ENCODE measurements around the gene BTNL9.
"Not testable (repeated sequence)": the region's sequence is repeated elsewhere in the genome, so short reads cannot be mapped to it uniquely, and the experiment has no call there.

BTNL9 gene

GRCh38 chr5:181061645-181062044 is 21.6 kb downstream of the BTNL9 start:
- no peak for DNase-seq (ENCODE audit: low spot score)

DNA sequence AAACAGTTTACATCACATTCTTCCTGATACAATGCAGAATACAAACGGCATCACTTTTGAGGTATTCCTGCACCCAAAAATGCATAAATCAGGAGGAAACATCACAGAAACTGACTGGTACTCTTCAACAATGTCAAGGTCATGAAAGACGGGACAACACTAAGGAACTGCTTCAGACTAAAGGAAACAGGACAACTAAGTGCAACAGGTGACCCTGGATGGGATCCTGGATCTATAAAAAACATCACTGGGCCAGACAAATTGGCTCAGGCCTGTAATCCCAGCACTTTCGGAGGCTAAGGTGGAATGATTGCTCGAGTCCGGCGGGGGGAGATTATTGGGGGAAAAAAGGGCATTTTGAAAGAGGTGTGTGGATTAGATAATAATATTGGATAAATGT is 22.6 kb downstream of the BTNL9 start:
- no peak for DNase-seq (ENCODE audit: low spot score)

- DNase-seq (ENCODE audit: low spot score) = no peak
Observed at GRCh38 chr5:181063514-181063913, 23.4 kb downstream of the BTNL9 start.

- no peak for DNase-seq (ENCODE audit: low spot score)
Observed at GRCh38 chr5:181064987-181065386, 24.9 kb downstream of the BTNL9 start.

DNA sequence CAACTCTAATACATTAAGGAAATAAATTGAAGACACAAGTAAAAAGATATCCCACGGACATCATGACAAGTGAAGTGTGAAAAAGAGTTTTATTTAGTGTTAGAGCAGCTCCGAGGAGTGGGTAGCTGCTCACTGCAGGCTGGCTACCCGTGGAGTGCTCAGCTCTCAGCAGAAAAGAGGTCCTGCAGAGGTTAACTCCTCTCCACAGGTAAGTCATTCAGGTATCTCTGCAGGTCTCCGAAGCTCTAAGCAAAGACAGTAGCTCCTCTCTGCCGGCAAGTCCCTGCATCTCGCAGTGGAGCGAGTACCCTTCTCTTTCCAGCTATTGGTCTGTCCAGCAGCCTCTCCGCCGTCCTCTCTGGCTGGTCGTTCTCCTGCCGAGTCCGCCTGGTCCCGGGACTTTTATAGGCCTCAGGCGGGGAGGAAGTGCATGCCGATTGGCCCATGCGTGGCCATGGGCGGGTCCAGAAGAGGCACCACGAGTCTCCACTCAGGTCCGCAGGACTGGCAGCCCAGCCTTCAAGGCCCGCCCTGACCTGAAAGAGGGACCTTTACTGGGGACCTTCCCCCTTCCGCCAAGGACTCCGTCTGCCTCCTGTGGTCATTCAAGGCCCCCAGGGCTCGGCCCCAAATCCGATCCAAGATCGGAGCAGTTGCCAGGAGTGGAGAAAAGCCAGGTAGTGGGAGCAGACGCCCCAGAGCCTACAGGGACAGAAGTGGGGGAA is 29.9 kb downstream of the BTNL9 start:
- no peak for DNase-seq (ENCODE audit: low spot score)

GRCh38 chr5:181070523-181070922 is 30.5 kb downstream of the BTNL9 start:
- DNase-seq (ENCODE audit: low spot score) = no peak

GRCh38 chr5:181071257-181071656 is 31.2 kb downstream of the BTNL9 start:
- no peak for DNase-seq (ENCODE audit: low spot score)

DNA sequence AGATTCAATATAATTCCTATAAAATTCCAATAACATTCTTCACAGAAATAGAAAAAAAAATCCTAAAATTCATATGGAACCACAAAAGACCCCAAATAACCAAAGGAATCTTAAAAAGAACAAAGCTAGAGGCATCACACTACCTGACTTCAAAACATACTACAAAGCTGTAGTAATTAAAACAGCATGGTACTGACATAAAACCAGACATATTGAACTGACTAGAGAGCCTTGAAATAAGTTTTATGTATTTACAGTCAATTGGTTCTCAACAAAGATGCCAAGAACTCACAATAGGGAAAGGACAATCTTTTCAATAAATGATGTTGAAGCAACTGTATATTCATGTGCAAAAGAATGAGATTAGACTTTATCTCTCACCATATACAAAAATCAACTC is 36.9 kb downstream of the BTNL9 start:
- no peak for DNase-seq (ENCODE audit: low spot score)

DNA sequence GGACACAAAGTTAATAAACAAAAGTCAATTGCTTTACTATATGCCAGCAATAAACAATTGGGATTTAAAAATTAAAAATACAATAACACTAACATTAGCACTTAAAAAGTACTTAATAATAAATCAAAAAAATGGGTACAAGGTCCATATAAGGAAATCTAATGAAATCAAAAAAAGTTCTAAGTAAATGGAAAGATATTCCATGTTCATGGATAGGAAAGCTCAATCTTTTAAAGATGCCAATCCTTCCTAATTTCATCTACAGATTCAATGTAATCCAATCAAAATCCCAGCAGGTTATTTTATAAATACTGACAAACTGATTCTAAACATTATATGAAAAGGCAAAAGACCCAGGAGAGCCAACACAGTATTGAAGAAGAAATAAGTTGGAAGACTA is 41.9 kb downstream of the BTNL9 start:
- no peak for DNase-seq (ENCODE audit: low spot score)

DNA sequence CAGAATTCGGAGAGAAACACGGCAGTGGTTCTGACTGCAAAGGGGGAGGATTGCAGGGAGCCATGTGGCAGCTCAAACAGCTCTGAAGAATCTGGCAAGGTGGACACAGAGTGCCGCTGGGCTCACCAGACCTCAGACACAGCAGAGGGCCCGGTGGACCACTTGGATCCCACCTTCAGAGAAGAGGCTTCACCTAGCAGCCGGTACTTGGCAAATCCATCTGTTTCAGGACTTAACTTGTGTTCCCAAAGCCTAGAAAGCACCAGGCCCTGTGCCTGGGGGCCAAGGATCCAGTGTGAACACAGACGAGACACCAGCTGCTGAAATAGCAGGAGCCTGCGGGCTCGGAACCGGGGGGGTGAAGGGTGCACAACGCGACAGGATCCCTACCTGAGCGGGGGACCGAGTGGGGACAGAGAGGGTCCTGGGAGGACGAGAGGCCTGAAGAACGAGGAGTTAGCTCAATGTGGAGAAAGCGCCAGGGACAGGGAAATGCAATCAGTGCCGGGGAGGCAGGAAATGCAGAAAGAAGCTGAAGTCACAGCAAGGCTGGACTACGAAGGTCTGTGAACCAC is 44.6 kb downstream of the BTNL9 start:
- no peak for DNase-seq (ENCODE audit: low spot score)

GRCh38 chr5:181086026-181086883 is 46.2 kb downstream of the BTNL9 start:
- DNase-seq (ENCODE audit: low spot score) = no peak

GRCh38 chr5:181086884-181087205 is 46.8 kb downstream of the BTNL9 start:
- DNase-seq (ENCODE audit: low spot score) = no peak

DNA sequence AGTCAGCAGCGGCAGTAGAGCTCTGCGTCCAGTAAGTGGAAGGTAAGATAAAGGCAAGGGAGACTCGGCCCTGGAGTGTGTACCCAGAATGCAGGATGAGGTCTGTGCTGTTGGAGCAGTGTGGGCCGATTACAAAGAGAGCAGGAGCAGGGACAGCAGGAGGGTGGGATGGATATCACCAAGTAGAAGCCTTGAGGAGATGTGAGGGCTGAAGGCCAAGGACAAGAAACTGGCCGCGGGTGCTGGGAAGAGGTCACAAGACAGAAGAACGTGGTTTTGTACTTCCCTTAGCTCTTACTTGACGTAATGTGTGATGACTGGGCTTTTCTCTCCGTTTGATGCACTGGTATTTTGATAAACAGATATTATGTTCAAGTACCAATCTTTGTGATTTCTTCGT is 47.2 kb downstream of the BTNL9 start:
- no peak for DNase-seq (ENCODE audit: low spot score)

DNA sequence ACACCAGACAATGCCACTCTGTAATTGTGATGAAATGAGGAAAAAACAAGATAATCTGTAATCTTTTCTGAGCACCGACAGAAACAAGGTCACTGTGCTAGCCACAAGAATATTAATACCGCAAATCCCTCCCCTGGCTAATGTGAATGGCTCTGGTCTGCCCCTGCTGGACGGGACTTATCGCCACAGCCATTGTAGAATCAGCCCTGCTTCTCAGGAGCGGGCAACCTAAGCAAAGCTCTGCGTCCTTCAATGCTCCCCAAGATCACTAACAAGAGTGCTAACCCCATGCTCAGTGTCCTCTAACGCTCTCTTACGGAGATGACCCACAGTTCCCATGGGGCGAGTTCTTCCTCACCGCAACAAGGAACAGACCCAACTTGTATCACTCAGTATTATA is 48.2 kb downstream of the BTNL9 start:
- no peak for DNase-seq (ENCODE audit: low spot score)

DNA sequence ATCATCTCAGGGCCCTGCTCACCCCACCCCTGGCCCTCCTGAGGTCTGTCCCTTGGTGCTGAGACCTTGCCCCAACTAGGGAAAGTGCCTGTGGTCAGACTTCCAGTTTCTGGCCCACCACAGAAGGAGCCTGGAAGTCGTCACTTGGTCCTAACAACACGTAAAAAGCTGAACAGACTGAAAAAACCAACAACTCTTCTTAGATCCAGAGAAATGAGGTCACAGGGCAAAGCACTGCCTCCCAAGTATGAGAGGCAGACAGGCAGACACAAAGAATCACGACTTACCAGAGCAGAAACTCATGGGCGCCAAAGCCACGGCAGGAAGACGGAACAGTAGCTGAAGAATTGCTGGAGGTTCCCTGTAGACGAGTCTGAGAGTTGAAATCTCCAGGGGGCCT is 52.4 kb downstream of the BTNL9 start:
- DNase-seq (ENCODE audit: low spot score) = no peak

- DNase-seq (ENCODE audit: low spot score) = not testable (repeated sequence)
Observed at GRCh38 chr5:181095162-181095561, 55.1 kb downstream of the BTNL9 start.

DNA sequence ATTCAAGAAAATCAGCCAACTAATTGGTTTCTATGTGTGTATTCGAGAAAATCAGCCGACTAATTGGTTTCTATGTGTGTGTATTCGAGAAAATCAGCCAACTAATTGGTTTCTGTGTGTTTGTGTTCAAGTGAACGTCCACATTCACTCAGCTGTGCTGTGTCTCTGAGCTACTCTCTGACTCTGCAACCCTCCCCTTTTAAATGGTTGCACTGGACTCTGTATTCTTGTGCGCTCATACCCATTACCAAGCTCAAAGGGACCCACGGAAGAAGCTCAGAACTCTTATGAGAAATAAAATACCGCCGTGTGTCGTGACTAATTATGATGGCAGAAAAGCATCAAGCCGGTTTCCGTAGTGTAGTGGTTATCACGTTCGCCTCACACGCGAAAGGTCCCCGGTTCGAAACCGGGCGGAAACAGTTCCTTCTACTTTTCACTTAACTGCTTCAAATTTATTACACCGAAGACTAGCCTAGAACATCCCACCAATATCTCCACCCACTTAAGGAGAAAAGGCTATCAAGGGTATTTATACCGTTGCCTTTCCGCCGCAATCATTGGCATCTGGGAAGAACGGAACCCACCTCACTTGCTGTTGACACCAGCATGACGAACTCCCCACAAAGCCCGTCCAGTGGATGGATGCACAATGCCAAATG is 56.8 kb downstream of the BTNL9 start:
- DNase-seq (ENCODE audit: low spot score) = not testable (repeated sequence)

DNA sequence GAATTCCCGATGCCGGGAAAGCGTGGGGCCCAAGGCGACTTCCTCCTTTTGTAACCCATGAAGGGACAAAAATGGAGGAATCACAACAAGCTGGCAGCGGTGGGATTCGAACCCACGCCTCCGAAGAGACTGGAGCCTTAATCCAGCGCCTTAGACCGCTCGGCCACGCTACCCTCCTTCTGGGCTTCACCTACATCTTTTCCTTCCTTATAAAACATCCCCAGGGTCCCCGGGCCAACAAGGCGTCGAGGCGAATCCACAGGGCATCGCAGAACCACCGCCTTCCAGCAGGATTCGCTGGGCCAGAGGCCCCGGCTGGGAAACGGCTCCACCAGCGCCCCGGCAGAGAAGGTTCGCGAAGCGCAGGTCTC is 57.3 kb downstream of the BTNL9 start:
- not testable (repeated sequence) for DNase-seq (ENCODE audit: low spot score)

DNA sequence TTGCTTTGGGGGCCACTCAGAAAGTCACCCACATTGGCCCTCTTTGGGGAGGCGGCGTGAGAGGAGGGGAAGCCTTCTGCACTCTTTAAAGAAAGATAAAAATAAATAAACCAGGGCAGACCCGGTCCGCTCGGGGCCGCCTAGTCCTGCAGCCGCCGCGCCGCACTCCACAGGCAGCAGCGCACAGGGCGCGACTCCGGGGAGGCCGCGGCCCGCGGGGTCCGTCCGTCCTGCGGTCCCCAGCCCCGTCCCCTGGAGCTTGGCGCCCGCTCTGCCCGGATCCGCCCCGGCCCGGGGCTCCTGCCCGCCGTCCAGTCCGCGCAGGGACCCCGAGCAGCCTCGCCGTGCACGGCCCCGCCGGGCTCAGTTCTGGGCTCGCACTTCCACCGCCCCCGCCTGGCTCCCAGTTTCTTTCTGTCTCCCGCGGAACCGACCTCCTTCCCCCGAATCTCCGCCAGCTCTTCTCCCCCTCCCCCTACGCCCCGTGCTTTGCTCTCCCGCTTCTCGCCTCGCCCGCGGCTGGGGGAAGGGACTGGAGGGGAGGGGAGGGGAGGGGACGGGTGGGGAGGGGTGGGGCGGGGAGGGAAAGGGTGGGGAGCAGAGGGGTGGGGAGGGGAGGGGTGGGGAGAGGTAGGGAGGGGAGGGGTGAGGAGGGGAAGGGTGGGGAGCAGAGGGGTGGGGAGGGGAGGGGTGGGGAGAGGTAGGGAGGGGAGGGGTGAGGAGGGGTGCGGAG is 57.9 kb downstream of the BTNL9 start:
- not testable (repeated sequence) for DNase-seq (ENCODE audit: low spot score)

- DNase-seq (ENCODE audit: low spot score) = no peak
Observed at GRCh38 chr5:181098762-181099601, 58.9 kb downstream of the BTNL9 start.

- no peak for DNase-seq (ENCODE audit: low spot score)
Observed at GRCh38 chr5:181099602-181100086, 59.6 kb downstream of the BTNL9 start.

Measured in globus pallidus (tissue), 1 donor.